Measurements from ENCODE around the gene TBC1D14.

DNA sequence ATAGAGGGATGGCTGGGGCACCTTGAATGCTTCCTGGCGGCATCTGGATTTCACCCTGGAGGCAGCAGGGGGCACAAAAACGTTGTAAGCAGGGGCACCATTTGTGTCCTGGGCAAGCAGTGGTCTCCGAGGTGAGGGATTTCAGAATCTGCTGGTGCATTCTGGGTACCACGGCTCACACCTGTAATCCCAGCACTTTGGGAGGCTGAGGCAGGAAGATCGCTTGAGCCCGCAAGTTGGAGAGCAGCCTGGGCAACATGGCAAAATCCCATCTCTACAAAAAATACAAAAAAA lies 16.8 kb upstream of the TBC1D14 start:
- no peak for TF ChIP-seq CTCF (conservative IDR thresholded peaks at IDR 0.05; ENCODE audit: low read length)
- TF ChIP-seq EZH2phosphoT487 (IDR thresholded peaks at IDR 0.05; ENCODE audit: borderline replicate concordance, low read depth, low read length), result no peak
